SK-N-SH treated with all-trans-retinoic acid at 6 μM for 48 hours (cell line): ENCODE results near the gene LRP8.

ENCODE experiments used
- ATAC-seq: fragments of 200-7000 bp; cut with Tn5 transposase; 3 replicates; pipeline ENCODE4 v1.9.1; 2020; ENCODE audit warnings: mild to moderate bottlenecking, moderate library complexity
- ARNTL ChIP-seq: fragments of 450-650 bp; formaldehyde crosslinking; IDR thresholded peaks from 2 replicates; pipeline ENCODE4 v1.5.0; 2020; ENCODE audit warnings: low read depth, mild to moderate bottlenecking, moderate library complexity, borderline replicate concordance
- BACH2 ChIP-seq: fragments of 250-450 bp; sonication (Bioruptor Pico); IDR thresholded peaks from 2 replicates; pipeline ENCODE4 v1.9.0; 2021; ENCODE audit warnings: mild to moderate bottlenecking, borderline replicate concordance
- CSDC2 ChIP-seq: fragments of 250-450 bp; sonication (Bioruptor Pico); IDR thresholded peaks from 2 replicates; pipeline ENCODE4 v1.5.0; 2020; ENCODE audit warnings: mild to moderate bottlenecking, moderate library complexity
- CSRNP3 ChIP-seq: fragments of 250-450 bp; sonication (Bioruptor Pico); IDR thresholded peaks from 2 replicates; pipeline ENCODE4 v1.5.1; 2021; ENCODE audit warnings: mild to moderate bottlenecking, moderate library complexity
- ESRRG ChIP-seq: fragments of 250-450 bp; sonication (Bioruptor Pico); IDR thresholded peaks from 2 replicates; pipeline ENCODE4 v1.6.1; 2021; ENCODE audit warnings: mild to moderate bottlenecking
- GLIS3 ChIP-seq: fragments of 250-450 bp; sonication (Bioruptor Pico); IDR thresholded peaks from 2 replicates; pipeline ENCODE4 v1.5.0; 2020; ENCODE audit warnings: mild to moderate bottlenecking, moderate library complexity
- ISL1 ChIP-seq: fragments of 250-450 bp; sonication (Bioruptor Pico); IDR thresholded peaks from 2 replicates; pipeline ENCODE4 v2.1.2; 2022; ENCODE audit warnings: mild to moderate bottlenecking, moderate library complexity
- PPARA ChIP-seq: fragments of 250-450 bp; sonication (Bioruptor Pico); IDR thresholded peaks from 2 replicates; pipeline ENCODE4 v1.5.0; 2020; ENCODE audit warnings: mild to moderate bottlenecking, borderline replicate concordance
- RARB ChIP-seq: fragments of 250-450 bp; sonication (Bioruptor Pico); IDR thresholded peaks from 2 replicates; pipeline ENCODE4 v1.8.0; 2021; ENCODE audit warnings: mild to moderate bottlenecking, moderate library complexity
- SNAI2 ChIP-seq: fragments of 250-450 bp; sonication (Bioruptor Pico); IDR thresholded peaks from 2 replicates; pipeline ENCODE4 v1.5.0; 2020; ENCODE audit warnings: mild to moderate bottlenecking, moderate library complexity
- TCF4 ChIP-seq: fragments of 250-450 bp; sonication (Bioruptor Pico); IDR thresholded peaks from 2 replicates; pipeline ENCODE4 v1.8.0; 2021; ENCODE audit warnings: mild to moderate bottlenecking, moderate library complexity, borderline replicate concordance
- TSHZ2 ChIP-seq: fragments of 250-450 bp; sonication (Bioruptor Pico); IDR thresholded peaks from 2 replicates; pipeline ENCODE4 v1.5.0; 2020; ENCODE audit warnings: mild to moderate bottlenecking, moderate library complexity
- ZC3H10 ChIP-seq: fragments of 250-450 bp; sonication (Bioruptor Pico); IDR thresholded peaks from 2 replicates; pipeline ENCODE4 v1.5.1; 2021; ENCODE audit warnings: mild to moderate bottlenecking, moderate library complexity
- ZFP3 ChIP-seq: fragments of 250-450 bp; sonication (Bioruptor Pico); IDR thresholded peaks from 2 replicates; pipeline ENCODE4 v1.5.0; 2020; ENCODE audit warnings: mild to moderate bottlenecking, moderate library complexity
- ZFP30 ChIP-seq: fragments of 450-650 bp; formaldehyde crosslinking; IDR thresholded peaks from 2 replicates; pipeline ENCODE4 v1.5.0; 2022; ENCODE audit warnings: mild to moderate bottlenecking, moderate library complexity
- ZNF565 ChIP-seq: fragments of 450-650 bp; formaldehyde crosslinking; conservative IDR thresholded peaks from 2 replicates; pipeline ENCODE4 v1.5.0; 2020; ENCODE audit warnings: low read depth, mild to moderate bottlenecking, moderate library complexity
- ZNF70 ChIP-seq: fragments of 450-650 bp; formaldehyde crosslinking; IDR thresholded peaks from 2 replicates; pipeline ENCODE4 v1.5.0; 2020; ENCODE audit warnings: mild to moderate bottlenecking, moderate library complexity
- TF ChIP-seq, protein P1 (sequence below): fragments of 250-450 bp; sonication (Bioruptor Pico); IDR thresholded peaks from 2 replicates; pipeline ENCODE4 v1.5.1; 2020; ENCODE audit warnings: low read depth, mild to moderate bottlenecking, moderate library complexity
- TF ChIP-seq, protein P2 (sequence below): fragments of 250-450 bp; sonication (Bioruptor Pico); IDR thresholded peaks from 2 replicates; pipeline ENCODE4 v1.8.0; 2020; ENCODE audit warnings: mild to moderate bottlenecking, moderate library complexity, borderline replicate concordance
- TF ChIP-seq, protein P3 (sequence below): fragments of 250-450 bp; sonication (Bioruptor Pico); IDR thresholded peaks from 2 replicates; pipeline ENCODE4 v1.8.0; 2021; ENCODE audit warnings: low read depth, mild to moderate bottlenecking, moderate library complexity, borderline replicate concordance

Gene LRP8

DNA sequence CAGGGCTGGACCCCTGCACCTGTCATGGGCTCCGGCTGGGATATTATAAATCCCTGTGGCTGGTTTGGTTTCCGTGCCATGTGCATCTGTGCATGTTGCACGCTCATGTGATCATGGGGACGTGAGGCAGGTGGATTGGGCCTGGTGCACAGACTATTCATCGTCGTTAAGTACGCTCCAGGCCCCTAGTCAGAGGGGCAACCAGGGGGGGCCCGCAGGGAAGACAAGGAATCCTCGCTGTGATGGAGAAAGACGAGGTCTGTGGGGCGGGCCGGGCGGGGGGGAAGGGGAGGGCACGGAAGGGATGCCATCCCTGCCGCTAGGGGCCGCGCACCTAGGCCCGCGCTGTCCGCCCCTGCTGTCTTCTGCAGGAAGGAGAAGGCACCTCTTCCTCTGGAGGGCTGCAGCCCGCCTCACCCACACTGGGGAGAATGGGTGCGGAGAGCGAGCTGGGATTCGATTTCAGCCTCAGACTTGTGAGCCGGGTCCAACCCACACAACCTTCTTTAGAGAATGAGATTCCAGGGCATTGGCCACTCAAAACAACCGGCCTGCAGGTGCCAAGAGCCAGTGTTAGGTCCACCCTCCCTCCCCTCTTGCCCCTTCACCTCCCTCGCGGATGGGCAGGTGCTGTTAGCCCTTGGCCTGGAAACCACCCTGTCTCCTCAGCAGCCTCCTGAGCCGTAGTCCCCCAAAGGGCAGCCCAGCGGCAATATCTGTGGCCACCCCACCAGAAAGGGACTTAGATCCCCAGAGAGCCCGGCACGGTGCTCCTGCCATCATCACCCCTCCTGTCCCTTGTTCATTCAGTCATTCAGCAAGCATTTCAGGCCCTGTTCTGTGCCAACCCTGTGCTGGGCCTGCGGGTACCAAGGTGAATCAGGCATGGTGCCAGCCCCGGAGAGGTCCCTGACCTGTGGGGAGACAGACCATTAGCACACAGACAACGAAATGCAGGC, 950 bp upstream of the LRP8 start:
- no peak for TF ChIP-seq SNAI2 (CRISPR knock-in tag)
- no peak for TF ChIP-seq RARB
- TF ChIP-seq ZC3H10 (CRISPR knock-in tag): no peak
- TF ChIP-seq ISL1 (CRISPR knock-in tag): no peak
- TF ChIP-seq PPARA (CRISPR knock-in tag): no peak
- TF ChIP-seq ARNTL: no peak
- TF ChIP-seq BACH2 (CRISPR knock-in tag): no peak
- TF ChIP-seq ZFP30: no peak
- no peak for TF ChIP-seq CSDC2 (CRISPR knock-in tag)
- no peak for TF ChIP-seq ZNF70 (CRISPR knock-in tag)
- TF ChIP-seq, protein P1, sequence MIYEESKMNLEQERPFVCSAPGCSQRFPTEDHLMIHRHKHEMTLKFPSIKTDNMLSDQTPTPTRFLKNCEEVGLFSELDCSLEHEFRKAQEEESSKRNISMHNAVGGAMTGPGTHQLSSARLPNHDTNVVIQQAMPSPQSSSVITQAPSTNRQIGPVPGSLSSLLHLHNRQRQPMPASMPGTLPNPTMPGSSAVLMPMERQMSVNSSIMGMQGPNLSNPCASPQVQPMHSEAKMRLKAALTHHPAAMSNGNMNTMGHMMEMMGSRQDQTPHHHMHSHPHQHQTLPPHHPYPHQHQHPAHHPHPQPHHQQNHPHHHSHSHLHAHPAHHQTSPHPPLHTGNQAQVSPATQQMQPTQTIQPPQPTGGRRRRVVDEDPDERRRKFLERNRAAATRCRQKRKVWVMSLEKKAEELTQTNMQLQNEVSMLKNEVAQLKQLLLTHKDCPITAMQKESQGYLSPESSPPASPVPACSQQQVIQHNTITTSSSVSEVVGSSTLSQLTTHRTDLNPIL (CRISPR knock-in tag): no peak
- TF ChIP-seq, protein P2, sequence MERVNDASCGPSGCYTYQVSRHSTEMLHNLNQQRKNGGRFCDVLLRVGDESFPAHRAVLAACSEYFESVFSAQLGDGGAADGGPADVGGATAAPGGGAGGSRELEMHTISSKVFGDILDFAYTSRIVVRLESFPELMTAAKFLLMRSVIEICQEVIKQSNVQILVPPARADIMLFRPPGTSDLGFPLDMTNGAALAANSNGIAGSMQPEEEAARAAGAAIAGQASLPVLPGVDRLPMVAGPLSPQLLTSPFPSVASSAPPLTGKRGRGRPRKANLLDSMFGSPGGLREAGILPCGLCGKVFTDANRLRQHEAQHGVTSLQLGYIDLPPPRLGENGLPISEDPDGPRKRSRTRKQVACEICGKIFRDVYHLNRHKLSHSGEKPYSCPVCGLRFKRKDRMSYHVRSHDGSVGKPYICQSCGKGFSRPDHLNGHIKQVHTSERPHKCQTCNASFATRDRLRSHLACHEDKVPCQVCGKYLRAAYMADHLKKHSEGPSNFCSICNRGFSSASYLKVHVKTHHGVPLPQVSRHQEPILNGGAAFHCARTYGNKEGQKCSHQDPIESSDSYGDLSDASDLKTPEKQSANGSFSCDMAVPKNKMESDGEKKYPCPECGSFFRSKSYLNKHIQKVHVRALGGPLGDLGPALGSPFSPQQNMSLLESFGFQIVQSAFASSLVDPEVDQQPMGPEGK (CRISPR knock-in tag): no peak
- no peak for TF ChIP-seq ZFP3
- no peak for TF ChIP-seq TCF4 (CRISPR knock-in tag)
- no peak for TF ChIP-seq CSRNP3 (CRISPR knock-in tag)
- no peak for TF ChIP-seq ESRRG (CRISPR knock-in tag)
- TF ChIP-seq GLIS3 (CRISPR knock-in tag): no peak
- TF ChIP-seq, protein P3, sequence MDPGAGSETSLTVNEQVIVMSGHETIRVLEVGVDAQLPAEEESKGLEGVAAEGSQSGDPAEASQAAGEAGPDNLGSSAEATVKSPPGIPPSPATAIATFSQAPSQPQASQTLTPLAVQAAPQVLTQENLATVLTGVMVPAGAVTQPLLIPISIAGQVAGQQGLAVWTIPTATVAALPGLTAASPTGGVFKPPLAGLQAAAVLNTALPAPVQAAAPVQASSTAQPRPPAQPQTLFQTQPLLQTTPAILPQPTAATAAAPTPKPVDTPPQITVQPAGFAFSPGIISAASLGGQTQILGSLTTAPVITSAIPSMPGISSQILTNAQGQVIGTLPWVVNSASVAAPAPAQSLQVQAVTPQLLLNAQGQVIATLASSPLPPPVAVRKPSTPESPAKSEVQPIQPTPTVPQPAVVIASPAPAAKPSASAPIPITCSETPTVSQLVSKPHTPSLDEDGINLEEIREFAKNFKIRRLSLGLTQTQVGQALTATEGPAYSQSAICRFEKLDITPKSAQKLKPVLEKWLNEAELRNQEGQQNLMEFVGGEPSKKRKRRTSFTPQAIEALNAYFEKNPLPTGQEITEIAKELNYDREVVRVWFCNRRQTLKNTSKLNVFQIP (CRISPR knock-in tag): no peak
- no peak for TF ChIP-seq TSHZ2
- no peak for ATAC-seq

DNA sequence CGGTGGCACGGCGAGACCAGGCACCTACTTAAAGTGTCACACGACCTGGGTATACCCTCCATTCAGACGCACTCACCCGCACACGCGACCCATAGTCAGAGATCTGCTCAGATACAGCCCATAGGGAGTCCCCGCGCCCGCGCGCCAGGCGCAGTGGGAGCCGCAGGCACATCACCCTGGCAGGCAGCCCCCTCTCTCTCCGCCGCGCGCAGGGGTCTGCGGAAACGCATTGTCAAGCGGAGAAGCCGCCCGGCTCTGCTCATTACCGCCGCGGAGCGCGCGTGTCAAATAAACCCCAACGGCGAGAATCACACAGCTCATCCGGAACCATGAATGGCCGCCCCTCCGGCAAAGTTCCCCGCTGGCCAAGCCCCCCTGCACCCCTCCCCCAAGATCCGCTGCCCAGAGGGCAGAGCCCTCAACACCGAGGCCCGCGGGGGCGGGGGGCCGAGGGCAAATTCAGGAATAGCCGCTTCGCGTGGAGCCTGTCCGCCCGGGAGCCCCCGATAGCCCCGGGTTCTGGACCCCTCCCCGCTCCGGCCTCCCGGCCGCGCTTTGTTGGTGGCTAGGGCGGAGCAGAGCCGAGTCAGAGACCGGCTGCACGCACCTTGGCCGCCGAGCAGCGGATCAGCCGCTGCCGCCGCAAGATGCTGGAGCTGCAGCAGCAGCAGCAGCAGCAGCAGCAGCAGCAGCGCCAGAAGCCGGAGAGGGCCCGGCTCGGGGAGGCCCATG, 522 bp downstream of the LRP8 start:
- ATAC-seq: peak; percentile 39
- TF ChIP-seq, protein P2 (CRISPR knock-in tag): no peak
- TF ChIP-seq ZNF565: no peak
- no peak for TF ChIP-seq ZNF70 (CRISPR knock-in tag)
- TF ChIP-seq, protein P3 (CRISPR knock-in tag): no peak
- TF ChIP-seq TSHZ2: no peak
- TF ChIP-seq GLIS3 (CRISPR knock-in tag): no peak
- no peak for TF ChIP-seq ZFP3
